GM18499 (cell line): ENCODE results near the gene GRAMD1A.
"Not testable (repeated sequence)": the region's sequence is repeated elsewhere in the genome, so short reads cannot be mapped to it uniquely, and the experiment has no call there.

Experiments used
- ATAC-seq: cut with Tn5 transposase; IDR thresholded peaks from one replicate; pipeline ENCODE4 v1.9.1; 2021; ENCODE audit warnings: moderate number of reproducible peaks; ENCODE audit not compliant: insufficient read depth, unreplicated experiment

The GRAMD1A gene

GRCh38 chr19:34975056-34975455 is 25.1 kb upstream of the GRAMD1A start:
- ATAC-seq = no peak

GRCh38 chr19:34976611-34977010 is 23.5 kb upstream of the GRAMD1A start:
- no peak for ATAC-seq

- no peak for ATAC-seq
Measured at GRCh38 chr19:34979819-34980640, 20.1 kb upstream of the GRAMD1A start.

GRCh38 chr19:34982275-34982674 is 17.8 kb upstream of the GRAMD1A start:
- no peak for ATAC-seq

GRCh38 chr19:34983786-34984185 is 16.3 kb upstream of the GRAMD1A start:
- ATAC-seq = no peak

GRCh38 chr19:34984287-34984686 is 15.8 kb upstream of the GRAMD1A start:
- no peak for ATAC-seq

GRCh38 chr19:34985249-34986022 is 14.7 kb upstream of the GRAMD1A start:
- no peak for ATAC-seq

GRCh38 chr19:34988119-34988518 is 12.0 kb upstream of the GRAMD1A start:
- ATAC-seq = no peak

- no peak for ATAC-seq
Measured at GRCh38 chr19:34989298-34989697, 10.8 kb upstream of the GRAMD1A start.

GRCh38 chr19:34990578-34991192 is 9.4 kb upstream of the GRAMD1A start:
- ATAC-seq = no peak

GRCh38 chr19:34991542-34992333 is 8.4 kb upstream of the GRAMD1A start:
- no peak for ATAC-seq

- ATAC-seq = not testable (repeated sequence)
Measured at GRCh38 chr19:34992582-34992981, 7.5 kb upstream of the GRAMD1A start.

- no peak for ATAC-seq
Measured at GRCh38 chr19:34994286-34994642, 5.9 kb upstream of the GRAMD1A start.

GRCh38 chr19:34994643-34995541 is 5.2 kb upstream of the GRAMD1A start:
- no peak for ATAC-seq

- ATAC-seq = no peak
Measured at GRCh38 chr19:34995551-34995950, 4.6 kb upstream of the GRAMD1A start.

- no peak for ATAC-seq
Measured at GRCh38 chr19:34997071-34997617, 3.0 kb upstream of the GRAMD1A start.

- not testable (repeated sequence) for ATAC-seq
Measured at GRCh38 chr19:34998224-34998623, 1.9 kb upstream of the GRAMD1A start.

- no peak for ATAC-seq
Measured at GRCh38 chr19:34998777-34999497, 1.2 kb upstream of the GRAMD1A start.

- ATAC-seq = no peak
Measured at GRCh38 chr19:35000338-35000646, 169 bp downstream of the GRAMD1A start.
